HepG2 (cell line): ENCODE data around the gene ATP8A1.

ENCODE experiments used
- ATF3 ChIP-seq: sonication (generic); formaldehyde crosslinking; IDR thresholded peaks from 2 replicates; pipeline ENCODE4 v1.4.0; 2020; ENCODE audit warnings: missing genetic modification reagents
- BRCA1 ChIP-seq: sonication (generic); formaldehyde crosslinking; IDR thresholded peaks from 2 replicates; pipeline ENCODE4 v1.4.0; 2020; ENCODE audit warnings: missing genetic modification reagents
- CTCF ChIP-seq: sonication (generic); formaldehyde crosslinking; IDR thresholded peaks from 2 replicates; pipeline ENCODE4 v1.5.0; 2020; ENCODE audit warnings: mild to moderate bottlenecking, missing genetic modification reagents, moderate library complexity
- EZH2 ChIP-seq: conservative IDR thresholded peaks from 2 replicates; pipeline ENCODE4 v1.6.1; 2012; ENCODE audit warnings: mild to moderate bottlenecking, low read depth, low read length, moderate library complexity
- HDAC2 ChIP-seq: sonication (generic); formaldehyde crosslinking; IDR thresholded peaks from 2 replicates; pipeline ENCODE4 v1.4.0; 2020; ENCODE audit warnings: missing genetic modification reagents
- HNRNPK ChIP-seq: fragments of 200-400 bp; formaldehyde crosslinking; IDR thresholded peaks from 2 replicates; pipeline ENCODE4 v1.6.1; 2018; ENCODE audit warnings: low read length, low read depth, moderate library complexity, mild to moderate bottlenecking; ENCODE audit not compliant: poor library complexity, severe bottlenecking
- KDM5A ChIP-seq: fragments of 200-600 bp; sonication (generic); IDR thresholded peaks from 2 replicates; pipeline ENCODE4 v1.7.0; 2018; ENCODE audit warnings: antibody characterized with exemption, mild to moderate bottlenecking, low read length, borderline replicate concordance
- NFIC ChIP-seq: IDR thresholded peaks from 2 replicates; pipeline ENCODE4 v1.6.1; 2012; ENCODE audit warnings: mild to moderate bottlenecking, low read length, inconsistent platforms
- REL ChIP-seq: sonication (generic); formaldehyde crosslinking; conservative IDR thresholded peaks from 2 replicates; pipeline ENCODE4 v1.8.0; 2022; ENCODE audit warnings: mild to moderate bottlenecking, missing genetic modification reagents, moderate library complexity
- SMARCE1 ChIP-seq: fragments of 450-650 bp; IDR thresholded peaks from 2 replicates; pipeline ENCODE4 v1.6.1; 2017; ENCODE audit warnings: borderline replicate concordance
- SSRP1 ChIP-seq: IDR thresholded peaks from 2 replicates; pipeline ENCODE4 v1.6.1; 2016; ENCODE audit warnings: control low read depth
- SUZ12 ChIP-seq: fragments of 150-350 bp; IDR thresholded peaks from 2 replicates; pipeline ENCODE4 v1.6.1; 2014; ENCODE audit warnings: low read depth, low read length
- ZNF138 ChIP-seq: sonication (generic); formaldehyde crosslinking; IDR thresholded peaks from 2 replicates; pipeline ENCODE4 v1.5.0; 2020; ENCODE audit warnings: mild to moderate bottlenecking, low read depth, missing genetic modification reagents

DNA sequence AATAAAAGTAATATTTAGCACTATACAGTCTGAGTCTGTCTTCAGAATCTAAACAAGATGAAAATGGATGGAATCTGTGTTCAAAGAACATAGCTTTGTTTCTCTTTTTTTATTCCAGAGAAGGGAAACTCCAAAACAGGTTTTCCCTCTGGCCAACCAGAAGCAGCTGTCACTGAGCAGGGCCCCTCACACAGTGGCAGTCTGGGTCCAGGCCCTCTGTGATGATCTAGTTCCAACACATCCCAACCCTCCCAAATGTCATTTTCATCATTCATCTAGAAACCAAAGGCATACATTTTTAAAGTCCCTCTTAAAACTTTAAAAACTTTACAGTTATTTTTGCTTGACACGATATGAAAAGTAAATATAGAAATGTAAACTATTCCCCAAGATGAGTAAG, 70.1 kb downstream of the ATP8A1 start:
- TF ChIP-seq SMARCE1 (no peak), CTCF (CRISPR knock-in tag) (no peak), EZH2 (no peak), NFIC (no peak), HDAC2 (no peak), HNRNPK (no peak), KDM5A (no peak), BRCA1 (CRISPR knock-in tag) (no peak), SUZ12 (no peak), ZNF138 (CRISPR knock-in tag) (no peak), SSRP1 (CRISPR knock-in tag) (no peak), REL (no peak), ATF3 (CRISPR knock-in tag) (no peak)
